ENCODE data around the gene PIWIL1.

GRCh38 chr12:130367523-130367922 is 29.8 kb downstream of the PIWIL1 start:
- TF ChIP-seq EZH2 (IDR thresholded peaks at IDR 0.05; ENCODE audit: borderline replicate concordance, low read length) (no peak), CTCF (conservative IDR thresholded peaks at IDR 0.05 in 1 of 2, IDR thresholded peaks at IDR 0.05 in 1 of 2; ENCODE audit: extremely low read depth in 1 of 2, insufficient read depth in 1 of 2, low read depth in 1 of 2, low read length in 2 of 2) (no peak)
